GM21381 (cell line): Measurements from ENCODE around the gene RAB4B.
A peak's percentile ranks its signal among the peaks of the same experiment; 100 is the strongest.
"Not testable (repeated sequence)": the region's sequence is repeated elsewhere in the genome, so short reads cannot be mapped to it uniquely, and the experiment has no call there.

ENCODE experiments used
- ATAC-seq: cut with Tn5 transposase; IDR thresholded peaks from one replicate; pipeline ENCODE4 v1.9.1; 2021; ENCODE audit warnings: mild to moderate bottlenecking, moderate library complexity; ENCODE audit not compliant: unreplicated experiment

RAB4B gene, protein sequence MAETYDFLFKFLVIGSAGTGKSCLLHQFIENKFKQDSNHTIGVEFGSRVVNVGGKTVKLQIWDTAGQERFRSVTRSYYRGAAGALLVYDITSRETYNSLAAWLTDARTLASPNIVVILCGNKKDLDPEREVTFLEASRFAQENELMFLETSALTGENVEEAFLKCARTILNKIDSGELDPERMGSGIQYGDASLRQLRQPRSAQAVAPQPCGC

DNA sequence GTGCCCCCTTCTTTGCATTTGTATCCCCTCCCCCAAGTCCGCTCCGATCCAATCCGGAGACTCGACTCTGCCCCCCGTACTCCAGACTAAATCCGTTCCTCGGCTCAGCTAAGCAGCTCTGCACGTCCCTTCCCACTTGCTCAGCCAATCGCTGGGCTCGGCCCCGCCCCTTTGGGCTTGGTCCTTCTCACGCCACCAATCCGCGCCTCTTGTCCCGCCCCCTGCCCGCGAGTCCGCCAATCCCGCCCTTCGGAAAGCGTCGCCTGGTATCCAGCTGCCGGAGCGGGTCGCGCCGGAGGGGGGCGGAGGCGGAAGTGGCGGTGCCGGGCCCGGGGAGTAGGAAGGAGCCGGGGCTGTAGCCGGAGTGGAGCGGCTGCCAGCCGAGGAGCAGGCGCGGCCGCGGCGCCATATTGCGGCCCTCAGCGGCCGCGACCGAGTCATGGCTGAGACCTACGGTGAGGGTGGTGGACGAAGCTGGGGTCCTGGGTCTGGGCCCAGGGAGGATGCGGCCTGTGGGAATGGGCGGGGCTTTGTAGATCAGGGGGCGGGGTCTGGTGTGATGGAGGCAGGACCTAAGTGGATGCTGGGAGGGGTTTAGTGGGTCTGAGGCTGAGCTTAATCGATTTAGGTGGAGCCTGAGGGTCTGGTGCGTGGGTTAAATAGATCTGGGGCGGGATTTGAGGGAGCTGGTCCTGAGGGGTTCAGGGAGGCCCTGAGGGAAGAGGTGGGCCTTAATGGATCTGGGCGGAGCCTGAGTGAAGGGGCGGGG, at the start of gene RAB4B:
Gene RAB4B, plus strand, starts transcription at position 311 of the 769 bp plus-strand sequence. Its CDS starts 129 bp downstream, at position 440.
- peak; percentile 53 for ATAC-seq

DNA sequence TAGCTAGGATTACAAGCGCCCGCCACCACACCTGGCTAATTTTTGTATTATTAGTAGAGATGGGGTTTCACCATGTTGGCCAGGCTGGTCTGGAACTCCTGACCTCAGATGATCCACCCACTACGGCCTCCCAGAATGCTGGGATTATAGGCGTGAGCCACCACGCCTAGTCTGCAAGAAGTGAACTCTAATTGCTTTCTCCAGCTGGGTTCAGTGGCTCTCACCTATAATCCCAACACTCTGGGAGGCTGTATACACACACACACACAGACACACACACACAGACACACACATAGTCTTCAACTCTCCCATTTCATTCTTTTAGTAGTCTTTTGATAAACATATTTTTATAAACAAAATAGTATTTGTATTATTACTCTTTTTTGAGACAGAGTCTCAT, 48.0 kb upstream of the RAB4B start:
- ATAC-seq = not testable (repeated sequence)

DNA sequence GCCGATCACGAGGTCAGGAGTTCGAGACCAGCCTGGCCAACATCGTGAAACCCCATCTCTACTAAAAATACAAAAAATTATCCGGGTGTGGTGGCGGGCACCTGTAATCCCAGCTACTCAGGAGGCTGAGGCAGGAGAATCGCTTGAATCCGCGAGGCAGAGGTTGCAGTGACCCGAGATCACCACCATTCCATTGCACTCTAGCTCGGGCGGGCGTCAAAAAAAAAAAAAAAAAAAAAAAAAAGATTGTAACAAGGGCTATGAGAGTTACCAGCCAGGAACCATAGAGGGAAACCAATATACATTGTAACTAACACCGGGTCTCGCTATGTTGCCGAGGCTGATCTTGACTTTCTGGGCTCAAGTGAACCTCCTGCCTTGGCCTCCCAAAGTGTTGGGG, 45.7 kb upstream of the RAB4B start:
- ATAC-seq = not testable (repeated sequence)

DNA sequence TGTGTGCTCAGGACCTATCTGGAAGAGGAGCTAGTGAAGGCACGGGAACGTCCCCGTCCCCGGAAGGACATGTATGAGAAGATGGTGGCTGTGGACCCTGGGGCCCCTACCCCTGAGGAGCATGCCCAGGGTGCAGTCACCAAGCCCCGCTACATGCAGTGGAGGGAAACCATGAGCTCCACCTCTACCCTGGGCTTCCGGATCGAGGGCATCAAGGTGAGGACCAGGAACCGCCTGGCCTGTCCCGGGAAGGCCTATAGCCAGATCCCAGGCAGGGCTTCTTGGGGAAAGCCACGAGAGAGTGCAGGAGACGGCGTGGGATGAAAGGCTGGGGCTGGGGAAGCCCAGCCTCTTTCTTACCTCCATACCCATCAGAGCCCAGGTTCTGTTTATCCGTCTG, 44.9 kb upstream of the RAB4B start:
- ATAC-seq = no peak

DNA sequence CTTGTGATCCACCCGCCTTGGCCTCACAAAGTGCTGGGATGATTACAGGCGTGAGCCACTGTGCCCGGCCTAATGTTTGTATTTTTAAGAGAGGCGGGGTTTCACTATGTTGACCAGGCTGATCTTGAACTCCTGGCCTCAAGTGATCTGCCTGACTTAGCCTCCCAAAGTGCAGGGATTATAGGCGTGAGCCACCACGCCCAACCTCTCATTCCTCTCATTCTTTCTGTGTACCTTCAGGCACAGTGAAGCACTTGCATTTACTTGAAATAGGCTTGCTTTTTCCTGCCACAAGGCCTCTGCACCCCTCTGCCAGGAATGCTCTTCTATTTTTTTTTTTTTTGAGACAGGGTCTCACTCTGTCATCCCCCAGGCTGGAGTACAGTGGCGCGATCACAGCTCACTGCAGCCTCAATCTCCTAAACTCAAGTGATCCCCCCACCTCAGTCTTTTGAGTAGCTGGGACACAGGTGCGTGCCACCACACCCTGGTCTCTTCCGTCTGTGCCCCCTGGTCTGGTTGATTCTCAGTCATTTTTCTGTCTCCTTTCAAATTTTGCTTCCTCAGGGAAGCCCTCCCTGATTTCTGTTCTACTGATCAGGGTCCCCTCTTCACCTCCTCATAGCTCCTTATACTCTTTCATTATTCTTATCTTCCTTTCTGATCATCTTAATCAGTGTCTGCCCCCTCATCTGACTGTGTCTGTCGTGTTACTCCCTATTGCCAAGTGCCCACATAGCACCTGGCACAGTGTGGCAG, 42.9 kb upstream of the RAB4B start:
- no peak for ATAC-seq

DNA sequence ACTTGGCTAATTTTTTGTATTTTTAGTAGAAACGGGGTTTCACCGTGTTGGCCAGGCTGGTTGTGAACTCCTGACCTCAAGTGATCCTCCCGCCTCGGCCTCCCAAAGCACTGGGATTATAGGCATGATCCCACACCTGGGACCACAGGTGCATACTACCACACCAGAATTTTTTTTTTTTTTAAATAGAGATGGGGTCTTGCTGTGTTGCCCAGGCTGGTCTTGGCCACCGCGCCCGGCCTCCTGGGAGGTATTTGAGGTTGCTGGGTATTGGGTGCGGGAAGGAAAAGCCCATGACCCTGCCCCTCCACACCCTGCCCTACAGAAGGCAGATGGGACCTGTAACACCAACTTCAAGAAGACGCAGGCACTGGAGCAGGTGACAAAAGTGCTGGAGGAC, 41.4 kb upstream of the RAB4B start:
- ATAC-seq = no peak

DNA sequence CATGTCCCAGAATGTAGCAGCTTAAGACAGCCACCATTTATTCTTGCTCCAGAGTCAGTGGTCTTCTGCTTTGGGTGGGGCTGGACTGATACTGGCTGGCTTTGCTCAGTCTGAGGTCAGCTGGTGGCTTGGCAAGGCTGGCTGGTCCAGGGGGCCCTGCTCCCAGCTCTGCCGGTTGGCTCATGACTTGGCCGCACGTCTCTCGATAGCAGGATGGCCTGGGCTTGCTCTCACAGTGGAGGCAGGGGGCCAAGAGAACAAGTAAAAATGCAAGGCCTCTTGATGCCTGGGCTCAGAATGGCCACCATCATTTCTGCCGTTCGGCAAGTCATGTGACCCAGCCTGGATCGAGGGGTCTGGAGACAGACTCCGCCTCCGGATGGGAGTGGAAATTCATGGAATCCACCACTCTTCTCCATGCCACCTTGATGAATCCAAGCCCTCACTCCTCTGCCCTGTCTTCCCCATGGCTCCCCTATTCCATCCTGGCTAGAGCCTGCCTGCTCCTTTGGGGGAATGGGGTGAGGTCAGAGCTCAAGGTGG, 40.9 kb upstream of the RAB4B start:
- no peak for ATAC-seq

DNA sequence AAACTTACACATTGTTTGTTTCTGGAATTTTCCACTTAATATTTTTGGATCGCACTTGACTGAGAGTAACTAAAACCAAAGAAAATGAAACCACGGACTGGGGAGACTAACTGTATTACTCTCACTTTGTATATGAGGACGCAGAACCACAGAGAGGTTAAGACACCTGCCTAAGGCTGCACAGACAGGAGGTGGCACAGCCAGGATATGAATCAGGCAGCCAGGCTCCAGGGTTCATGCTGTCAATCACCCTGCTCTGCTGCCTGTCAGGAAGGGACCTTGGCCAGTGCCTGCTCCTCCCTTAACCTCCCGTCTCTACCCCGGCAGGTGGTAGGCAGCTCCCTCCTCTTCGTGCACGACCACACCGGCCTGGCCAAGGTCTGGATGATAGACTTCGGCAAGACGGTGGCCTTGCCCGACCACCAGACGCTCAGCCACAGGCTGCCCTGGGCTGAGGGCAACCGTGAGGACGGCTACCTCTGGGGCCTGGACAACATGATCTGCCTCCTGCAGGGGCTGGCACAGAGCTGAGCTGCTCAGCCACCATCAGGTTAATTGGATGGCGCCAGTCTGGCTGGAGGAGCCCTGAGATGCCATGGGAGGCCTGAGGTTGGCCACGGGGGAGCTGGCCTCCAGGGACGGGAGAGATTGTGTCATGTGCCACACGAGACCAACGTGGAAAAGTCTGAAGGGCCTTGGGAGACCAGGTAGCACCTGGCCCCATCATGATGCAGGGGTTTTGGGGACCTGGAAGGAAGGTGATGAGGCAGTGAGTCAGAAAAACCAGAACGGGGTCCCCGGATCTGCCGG, 38.8 kb upstream of the RAB4B start:
- ATAC-seq = no peak

DNA sequence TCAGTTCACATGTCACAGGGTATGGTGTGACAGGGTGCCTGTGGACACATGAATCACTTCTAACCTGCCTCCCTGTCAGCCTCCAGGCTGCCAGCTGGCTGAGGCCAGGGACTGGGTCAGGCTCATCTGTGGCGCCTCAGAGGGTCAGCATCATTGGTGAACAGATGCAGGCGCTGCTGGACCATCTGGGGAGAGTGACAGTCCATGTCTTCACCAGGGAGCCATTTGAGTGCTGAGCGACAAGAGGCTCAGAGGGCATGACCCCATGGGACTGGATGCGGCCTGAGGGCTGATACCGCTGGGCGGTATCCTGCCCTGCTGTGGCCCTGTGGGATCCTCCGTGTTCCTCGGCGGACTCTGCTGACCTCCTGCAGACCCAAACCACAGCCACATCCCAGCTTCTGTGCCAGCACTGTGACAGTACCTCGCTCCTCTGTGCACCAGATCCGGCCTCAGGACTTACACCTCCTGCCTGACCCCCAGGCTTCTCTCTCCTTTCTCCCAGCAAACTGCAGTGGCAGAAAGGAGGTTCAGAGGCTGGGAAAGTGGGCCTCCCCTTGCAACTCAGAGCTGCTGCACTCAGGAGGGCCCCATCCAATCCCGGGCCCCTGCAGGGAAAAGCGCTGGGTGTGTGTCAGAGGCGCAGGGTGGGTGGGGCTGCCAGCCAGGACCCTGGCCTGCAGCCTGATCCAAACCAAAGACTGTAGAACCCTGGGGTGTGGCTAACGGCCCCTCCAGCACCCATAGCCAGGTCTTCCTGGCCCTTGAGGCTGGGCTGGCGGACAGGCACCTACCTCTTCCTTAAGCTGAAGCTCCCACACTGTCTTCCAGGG, 38.0 kb upstream of the RAB4B start:
- no peak for ATAC-seq

DNA sequence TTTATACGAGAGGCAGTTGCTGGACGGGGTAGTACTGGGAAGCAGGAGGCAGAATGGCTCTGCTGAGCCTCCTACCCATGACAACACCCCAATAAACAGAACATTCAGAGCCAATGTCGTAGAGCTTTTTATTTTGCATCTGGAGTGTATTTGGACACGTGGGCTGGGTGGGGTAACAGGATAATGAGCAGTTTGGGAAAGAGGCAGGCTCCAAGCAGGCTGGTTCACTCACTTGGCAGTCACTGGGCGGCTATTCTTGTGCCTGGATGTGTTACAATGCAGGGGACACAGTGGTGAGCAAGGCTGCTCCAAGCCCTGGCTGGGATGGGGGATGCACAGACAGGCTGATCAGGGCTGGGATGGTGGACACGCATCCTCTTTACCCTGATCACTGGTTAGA, 37.3 kb upstream of the RAB4B start:
- ATAC-seq = no peak

DNA sequence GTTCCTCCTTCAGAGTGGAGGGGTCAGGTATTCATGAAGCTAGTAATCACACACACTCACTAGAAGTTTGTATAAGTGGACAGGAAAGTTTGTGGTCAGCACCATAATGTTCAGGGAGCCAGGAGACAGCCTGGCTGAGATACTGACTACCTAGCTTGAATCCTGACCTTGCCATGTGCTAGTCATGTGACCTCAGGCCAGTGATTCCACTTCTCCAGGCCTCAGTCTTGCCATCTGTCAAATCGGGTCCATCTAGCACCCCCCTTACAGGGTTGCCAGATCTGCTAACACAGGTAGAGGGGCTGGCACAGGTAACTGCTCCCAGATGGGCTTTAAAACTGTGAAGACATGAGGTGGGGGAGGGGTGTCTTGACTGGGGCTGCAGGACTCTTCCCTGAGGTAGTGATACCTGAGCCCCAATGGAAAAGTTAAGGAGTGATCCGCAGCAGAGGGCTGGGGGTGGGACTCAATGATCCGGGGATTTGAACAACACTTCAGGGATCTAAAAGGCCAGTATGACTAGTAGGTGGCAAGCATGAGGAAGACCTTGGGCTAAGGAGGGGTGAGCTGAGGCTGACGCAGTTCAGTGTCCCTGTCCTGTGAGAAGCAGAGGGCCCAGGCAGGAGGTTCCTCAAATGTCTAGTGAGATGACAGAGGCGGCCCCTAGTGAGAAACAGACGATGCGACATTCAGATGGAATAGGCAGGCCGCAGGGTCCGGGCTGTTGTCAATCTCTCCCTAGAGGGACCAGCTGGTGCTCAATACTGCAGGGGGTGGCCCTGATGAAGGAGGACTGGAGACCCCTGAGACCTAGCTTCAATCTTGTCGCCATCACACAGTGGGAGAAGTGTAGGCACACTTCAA, 36.3 kb upstream of the RAB4B start:
- ATAC-seq = no peak

DNA sequence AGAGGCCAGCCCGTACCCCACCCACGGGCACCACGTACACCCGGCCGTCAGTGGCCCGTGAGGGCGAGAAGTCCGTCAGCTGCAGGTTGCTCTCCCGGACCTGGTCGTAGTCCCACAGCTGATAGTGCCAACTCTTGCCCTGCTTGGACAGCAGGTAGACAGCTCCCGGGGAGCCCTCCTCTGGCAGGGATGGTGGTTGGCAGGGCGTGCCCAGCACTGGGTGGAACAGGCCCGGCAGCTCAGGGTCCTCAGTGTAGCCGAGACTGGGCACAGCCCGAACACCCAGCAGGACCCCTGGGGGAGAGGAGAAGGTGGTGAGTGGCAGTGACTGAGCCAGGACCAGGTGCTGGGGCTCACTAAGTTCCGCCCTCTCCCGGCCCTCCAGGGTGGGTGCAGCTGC, 35.6 kb upstream of the RAB4B start:
- ATAC-seq = no peak

DNA sequence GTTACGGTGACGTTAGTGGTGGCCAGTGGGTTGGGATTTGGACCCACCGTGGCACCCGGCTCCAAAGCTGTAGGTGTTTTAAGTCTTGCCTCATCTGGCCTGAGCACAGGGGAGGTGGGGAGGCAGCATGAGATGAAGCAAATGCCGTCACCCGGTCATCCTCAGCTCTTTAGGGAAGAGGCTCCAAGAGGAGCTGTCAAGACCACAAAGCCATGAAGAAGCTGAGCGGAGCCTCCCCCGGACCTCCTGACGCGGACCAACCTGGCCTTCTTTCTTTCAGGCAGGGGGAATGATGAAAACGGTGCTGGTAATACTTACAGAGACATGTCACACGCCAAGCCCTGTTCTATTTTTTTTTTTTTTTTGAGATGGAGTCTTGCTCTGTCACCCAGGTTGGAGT, 35.2 kb upstream of the RAB4B start:
- no peak for ATAC-seq

DNA sequence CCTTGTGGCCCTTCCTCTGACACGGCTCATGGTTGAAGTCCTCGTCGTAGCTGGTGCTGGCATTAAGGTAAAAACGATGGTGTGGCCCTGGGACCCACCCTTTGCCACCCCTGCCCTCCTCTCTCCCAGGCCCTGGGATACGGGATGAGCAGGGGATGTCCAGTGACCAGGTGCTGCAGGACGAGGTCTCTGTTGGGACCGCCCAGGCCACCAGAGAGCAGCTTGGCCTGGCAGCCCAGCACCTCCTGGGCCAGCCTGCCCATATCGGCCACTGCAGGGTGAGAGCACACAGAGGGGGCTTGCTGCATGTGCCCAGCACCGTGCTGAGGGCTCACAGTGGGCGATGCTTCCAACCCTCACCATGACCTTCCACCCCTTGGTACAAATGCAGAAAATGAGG, 34.1 kb upstream of the RAB4B start:
- no peak for ATAC-seq

DNA sequence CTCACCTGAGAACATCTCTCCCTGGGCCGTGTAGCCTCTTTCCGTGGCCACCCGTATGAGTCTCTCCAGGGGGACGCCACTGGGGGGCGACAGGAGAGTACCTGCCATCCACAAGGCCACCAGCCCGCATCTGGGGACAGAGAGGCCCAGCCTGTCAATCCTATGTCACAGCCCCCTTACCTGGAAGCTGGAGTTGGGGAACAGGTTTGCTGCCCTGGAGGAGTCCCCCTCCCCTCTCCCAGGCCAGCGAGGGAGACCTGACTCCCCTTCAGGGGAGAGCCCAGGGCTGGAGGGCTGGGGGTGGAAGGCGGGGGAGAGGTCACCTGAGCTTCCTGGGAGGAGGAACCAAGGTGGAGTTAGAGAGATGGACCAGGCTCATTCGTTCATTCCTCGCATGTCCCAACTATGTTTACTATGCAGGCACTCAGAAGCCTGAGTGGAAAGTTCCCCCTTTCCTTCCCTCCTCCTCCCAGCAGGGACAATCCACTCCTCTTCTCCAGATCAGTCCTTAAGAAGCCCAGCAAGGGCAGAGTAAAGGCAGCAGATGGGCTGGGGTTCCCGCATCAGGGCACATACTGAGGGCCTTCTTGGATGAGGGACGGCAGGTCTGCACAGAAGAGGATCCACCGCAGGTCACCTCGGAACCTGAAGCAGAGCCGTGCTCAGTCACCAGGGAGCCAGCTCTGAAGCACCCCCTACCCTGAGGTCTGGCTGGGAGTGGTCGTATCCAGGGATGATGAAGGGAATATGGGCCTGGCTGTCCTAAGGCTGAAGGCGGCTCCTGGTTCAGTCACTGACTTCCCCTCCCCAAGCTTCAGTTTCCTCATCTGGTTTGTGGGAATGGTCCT, 33.3 kb upstream of the RAB4B start:
- ATAC-seq = no peak

DNA sequence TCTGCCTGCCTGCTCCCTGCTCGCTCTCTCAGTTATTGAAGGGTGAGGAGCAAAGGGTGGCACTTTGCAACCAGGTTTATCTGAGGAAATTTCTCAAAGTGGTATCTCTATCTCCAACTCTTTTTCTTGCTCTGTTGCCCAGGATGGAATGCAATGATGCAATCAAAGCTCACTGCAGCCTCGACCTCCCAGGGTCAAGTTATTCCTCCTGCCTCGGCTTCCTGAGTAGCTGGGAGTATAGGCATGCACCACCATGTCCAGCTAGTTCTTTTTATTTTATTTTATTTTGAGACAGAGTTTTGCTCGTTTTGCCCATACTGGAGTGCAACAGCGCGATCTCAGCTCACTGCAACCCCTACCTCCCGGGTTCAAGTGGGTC, 32.7 kb upstream of the RAB4B start:
- ATAC-seq = no peak

DNA sequence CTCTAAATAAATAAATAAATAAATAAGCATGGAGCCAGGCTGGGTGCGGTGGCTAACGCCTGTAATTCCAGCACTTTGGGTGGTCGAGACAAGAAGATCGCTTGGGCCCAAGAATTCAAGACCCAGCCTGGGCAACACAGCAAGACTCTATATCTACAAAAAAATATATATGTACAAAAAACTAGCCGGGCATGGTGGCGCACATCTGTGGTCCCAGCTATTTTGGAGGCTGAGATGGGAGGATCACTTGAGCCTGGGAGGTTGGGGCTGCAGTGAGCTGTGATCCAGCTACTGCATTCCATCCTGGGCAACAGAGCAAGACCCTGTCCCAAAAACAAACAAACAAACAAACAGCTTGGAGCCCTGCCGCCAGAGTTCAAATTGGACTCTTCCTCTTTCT, 30.5 kb upstream of the RAB4B start:
- ATAC-seq = no peak
